NT2/D1 (cell line): ENCODE data around the gene DENND5B.

Source experiments
- SUZ12 ChIP-seq: IDR thresholded peaks from 2 replicates; pipeline ENCODE4 v1.6.1; 2011; ENCODE audit not compliant: insufficient read length, insufficient read depth; ENCODE audit errors: extremely low read depth
- YY1 ChIP-seq: IDR thresholded peaks from 2 replicates; pipeline ENCODE4 v1.6.1; 2011; ENCODE audit not compliant: insufficient read length, insufficient read depth
- ZNF274 ChIP-seq: IDR thresholded peaks from 2 replicates; pipeline ENCODE4 v1.6.1; 2011; ENCODE audit warnings: mild to moderate bottlenecking, low read depth, low read length

- TF ChIP-seq ZNF274 (no peak), SUZ12 (no peak), YY1 (no peak)
These were observed 14.6 kb upstream of the DENND5B start for GRCh38 chr12:31605531-31605930.
